T1000 (cell line): Measurements from ENCODE around the gene SAMD4B.
A peak's percentile ranks its signal among the peaks of the same experiment; 100 is the strongest.

Experiments used
- DNase-seq: peaks from one replicate; lab custom pipeline; 2025; ENCODE audit warnings: mixed read lengths; lab: John Stamatoyannopoulos, UW

Gene SAMD4B

DNA sequence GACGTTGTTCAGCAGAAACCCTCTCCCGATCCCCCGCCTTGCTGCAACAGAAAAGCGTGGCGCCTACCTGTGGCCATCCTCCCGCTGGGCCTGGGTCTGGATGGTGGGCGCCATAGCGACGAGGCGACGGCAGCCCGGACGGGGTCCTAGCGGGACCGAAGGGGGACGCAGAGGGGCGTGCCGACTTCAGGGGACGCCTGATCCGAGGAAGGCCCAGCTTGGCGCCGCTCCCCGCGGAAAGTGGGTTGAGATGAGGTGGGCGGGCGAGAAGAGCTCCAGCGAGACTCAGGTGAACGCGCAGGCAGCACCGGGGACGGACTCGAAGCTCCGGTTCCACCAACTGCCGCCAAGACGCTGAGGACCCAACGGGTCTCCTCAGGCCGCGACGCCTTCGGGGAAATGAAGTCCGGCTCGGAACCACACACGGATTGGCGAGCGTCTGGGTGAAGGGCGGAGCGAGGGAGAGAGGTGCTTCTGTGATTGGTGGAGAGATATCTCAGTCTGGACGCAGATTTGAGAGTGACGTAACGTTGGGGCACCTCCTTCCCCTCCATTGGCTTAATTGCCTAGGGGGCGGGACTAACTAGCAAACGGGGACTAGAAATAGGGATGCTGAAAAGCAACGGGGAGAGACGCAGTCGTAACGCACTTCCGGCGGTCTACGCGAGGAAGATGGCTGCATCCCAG lies 48.7 kb downstream of the SAMD4B start, which contains the start of the genes MED29 and PAF1:
TSS of gene MED29 (plus strand) at position 628 of the 687 bp plus-strand sequence. CDS start at position 673, 45 bp downstream.
TSS of gene PAF1 (minus strand) at position 356 of the 687 bp plus-strand sequence. CDS start at position 114, 242 bp downstream.
- peak; percentile 98 for DNase-seq

DNA sequence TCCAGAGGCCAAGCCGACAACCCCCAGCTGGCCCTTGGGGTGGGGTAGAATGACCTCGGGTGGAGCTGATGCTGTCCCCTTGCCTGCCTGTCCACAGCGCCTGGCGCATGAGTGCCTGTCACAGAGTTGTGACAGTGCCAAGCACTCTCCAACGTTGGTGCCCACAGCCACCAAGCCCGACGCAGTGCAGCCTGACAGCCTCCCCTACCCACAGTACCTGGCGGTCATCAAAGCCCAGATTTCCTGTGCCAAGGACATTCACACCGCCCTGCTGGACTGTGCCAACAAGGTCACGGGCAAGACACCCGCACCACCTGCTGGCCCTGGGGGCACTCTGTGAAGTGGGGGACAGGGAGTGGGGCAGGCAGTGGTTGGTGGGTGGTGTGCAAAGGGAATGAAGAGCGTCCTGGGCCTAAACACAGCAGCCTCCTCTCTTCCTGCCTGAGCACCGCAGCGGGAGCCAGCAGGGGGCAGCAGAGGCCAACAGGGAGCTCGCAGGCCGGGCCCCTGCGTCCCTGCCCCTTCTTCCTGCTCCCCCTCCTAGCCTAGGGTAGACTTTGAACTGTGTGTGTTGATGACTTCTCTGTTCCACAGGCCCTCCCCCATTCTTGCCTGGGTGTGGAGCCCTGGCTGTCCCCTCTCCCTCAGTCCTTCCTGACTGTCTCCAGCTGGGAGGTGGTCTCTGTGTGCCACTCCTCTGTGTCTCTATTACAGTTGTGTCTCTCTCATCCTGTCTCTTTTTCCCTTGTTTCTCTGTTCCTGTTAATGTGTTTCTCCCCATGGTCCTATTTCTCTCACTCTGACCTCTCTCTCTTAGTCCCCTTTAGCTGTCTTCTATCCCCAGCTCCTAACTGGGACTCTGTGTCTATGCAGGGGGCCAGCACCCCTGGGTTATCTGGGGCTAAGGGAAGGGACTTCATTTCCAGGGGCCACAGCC lies 55.4 kb downstream of the SAMD4B start:
- peak; percentile 81 for DNase-seq

DNA sequence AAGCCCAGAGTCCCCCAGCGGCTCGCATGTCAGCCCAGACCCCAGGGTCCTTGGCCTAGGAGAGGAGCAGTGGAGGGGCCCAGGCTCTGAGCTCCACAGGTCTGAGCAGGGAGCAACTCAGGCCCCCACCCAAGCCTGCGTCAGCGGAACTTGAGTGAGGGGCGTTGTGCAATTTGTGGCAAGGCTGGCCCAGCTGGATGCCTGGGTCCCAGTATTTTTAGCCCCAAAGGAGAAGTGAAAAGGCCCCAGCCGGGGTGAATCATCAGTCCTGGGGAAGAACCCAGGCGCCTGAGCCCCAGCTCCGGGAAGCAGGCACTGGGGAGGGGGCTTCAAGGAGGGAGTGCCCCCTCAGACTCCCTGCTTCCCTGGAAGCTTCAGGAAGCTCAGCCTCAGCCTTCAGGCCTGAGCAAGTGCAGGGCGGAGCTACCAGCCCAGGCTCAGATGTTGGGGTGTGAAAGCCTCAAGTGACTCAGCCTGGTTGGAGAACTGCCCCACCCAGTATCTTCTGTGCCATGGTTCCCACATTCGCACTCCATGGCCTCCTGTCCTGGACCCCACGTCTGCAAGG lies 56.2 kb downstream of the SAMD4B start:
- peak; percentile 58 for DNase-seq

DNA sequence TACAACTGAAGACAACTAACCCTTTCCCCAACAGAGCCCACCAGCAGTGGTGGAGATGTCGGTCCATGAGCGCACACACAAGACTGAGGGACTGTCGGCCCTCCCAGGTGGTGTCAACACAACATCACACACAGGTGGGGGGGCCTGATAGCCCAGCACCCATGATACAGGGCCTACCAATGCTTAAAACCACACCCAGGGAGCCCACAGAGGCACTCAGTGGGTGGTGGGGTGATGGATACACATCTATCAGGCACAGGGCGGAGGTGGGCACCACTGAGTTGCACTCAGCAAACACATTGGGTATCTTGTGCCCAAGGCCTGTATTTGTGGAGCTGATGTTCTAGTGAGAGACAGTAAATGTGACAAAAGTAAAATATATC lies 57.4 kb downstream of the SAMD4B start:
- DNase-seq = no peak

DNA sequence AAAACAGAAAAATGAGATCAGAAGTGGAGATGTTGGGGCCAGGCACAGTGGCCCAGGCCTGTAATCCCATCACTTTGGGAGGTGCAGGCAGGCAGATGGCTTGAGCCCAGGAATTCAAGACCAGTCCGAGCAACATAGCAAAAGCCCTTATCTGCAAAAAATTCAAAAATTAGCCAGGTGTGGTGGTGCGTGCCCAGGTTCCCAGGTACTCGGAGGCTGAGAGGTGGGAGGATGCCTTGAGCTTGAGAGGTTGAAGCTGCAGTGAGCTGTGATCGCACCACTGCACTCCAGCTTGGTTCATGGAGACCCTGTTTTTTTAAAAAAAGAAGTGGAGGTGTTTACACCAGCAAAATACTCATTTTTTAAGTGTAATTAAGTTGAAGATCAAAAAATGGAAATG lies 57.8 kb downstream of the SAMD4B start:
- DNase-seq = no peak

DNA sequence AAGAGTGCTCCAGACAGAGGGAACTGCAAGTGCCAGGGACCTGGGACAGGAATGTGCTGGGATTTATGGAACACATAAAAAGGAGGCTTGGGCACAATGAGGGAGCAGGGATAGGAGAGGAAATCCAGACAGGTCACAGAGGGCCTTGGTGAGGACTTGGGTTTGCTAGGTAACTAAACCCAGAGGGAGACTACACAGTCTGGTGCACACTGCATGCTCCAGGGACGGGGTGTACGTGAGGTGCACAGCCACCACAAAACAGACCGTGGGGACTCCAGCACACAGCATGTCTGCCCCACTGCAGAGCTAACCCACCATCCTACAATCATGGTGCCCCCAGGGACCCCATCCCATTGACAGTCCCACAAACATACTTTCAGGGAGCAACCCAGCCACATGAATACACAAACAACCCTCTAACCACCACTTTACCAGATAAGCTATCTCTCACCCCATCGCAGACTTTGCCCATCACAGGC lies 58.9 kb downstream of the SAMD4B start:
- DNase-seq = no peak

DNA sequence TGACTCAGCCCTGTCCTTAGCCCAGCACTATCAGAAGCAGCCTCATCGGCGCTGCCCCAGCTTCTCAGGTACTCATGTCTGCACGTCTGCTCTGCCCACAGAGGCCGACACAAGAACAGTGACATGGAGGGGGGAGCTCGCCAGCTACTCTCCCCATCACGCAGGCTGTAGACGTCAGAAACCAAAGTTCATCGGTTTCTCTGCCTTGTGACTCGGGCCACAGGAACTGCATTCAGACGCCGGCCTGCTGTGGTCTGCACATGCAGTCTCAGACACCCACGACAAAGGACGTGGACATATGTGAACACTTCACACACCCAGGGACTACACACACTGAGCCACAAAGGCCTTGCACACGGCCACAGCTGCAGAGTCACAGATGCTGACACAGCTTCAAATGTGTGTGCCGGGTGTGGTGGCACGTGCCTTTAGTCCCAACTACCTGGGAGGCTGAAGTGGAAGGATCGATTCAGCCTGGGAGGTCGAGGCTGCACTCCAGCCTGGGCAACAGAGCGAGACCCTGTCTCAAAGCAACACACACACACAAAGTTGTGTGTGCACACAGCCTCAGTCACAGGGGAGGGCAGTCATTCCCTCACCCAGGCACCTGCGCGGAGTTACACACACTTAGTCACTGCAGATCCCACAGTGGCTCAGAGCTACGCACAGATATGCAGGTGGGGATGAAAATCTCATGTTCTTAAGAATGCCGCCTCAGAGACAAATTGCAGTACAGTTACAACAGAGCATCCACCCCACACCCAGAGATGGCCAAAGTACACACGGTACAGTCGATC lies 59.5 kb downstream of the SAMD4B start:
- peak; percentile 24 for DNase-seq

DNA sequence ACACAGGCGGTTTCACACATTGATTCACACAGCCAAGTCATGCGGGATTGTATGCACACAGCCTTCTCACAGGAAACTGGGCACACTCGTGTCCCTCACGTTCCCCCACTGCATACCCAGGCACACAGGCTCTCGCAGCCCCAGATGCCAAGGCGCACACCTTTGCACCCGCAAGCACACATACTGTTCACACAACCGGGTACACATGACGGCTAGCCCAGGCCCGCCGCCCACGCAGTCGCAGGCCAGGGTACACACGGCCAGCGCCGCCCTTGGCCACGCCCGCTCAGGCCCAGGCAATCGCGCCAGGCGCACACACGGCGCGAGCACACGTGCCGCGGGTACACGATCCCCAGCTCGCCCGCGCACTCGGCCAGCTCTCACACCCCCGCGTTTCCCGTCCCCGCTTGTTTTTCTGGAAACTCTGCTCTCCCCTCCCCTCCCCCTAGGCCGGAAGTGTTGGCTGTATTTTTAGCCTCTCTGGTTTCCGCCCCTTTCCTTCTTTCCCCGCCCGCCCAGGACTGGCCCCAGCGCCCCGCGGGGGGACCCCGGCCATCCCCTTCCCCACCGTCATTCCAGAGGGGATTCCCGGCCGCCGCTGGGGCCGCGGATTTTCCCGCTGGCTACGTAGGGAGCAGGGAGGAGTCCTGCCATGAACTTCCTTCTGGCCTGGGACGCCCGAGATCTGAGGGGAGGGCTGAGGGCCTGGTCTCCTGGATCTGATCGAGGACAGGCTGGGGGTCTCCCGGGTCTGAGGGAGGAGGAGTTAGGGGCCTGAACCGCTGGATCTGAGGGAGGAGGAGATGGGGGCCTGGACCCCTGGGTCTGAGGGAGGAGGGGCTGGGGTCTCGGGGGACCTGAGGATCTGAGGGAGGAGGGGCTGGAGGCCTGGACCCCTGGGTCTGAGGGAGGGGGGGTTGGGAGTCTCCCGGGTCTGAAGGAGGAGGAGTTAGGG lies 60.4 kb downstream of the SAMD4B start:
- peak; percentile 78 for DNase-seq

DNA sequence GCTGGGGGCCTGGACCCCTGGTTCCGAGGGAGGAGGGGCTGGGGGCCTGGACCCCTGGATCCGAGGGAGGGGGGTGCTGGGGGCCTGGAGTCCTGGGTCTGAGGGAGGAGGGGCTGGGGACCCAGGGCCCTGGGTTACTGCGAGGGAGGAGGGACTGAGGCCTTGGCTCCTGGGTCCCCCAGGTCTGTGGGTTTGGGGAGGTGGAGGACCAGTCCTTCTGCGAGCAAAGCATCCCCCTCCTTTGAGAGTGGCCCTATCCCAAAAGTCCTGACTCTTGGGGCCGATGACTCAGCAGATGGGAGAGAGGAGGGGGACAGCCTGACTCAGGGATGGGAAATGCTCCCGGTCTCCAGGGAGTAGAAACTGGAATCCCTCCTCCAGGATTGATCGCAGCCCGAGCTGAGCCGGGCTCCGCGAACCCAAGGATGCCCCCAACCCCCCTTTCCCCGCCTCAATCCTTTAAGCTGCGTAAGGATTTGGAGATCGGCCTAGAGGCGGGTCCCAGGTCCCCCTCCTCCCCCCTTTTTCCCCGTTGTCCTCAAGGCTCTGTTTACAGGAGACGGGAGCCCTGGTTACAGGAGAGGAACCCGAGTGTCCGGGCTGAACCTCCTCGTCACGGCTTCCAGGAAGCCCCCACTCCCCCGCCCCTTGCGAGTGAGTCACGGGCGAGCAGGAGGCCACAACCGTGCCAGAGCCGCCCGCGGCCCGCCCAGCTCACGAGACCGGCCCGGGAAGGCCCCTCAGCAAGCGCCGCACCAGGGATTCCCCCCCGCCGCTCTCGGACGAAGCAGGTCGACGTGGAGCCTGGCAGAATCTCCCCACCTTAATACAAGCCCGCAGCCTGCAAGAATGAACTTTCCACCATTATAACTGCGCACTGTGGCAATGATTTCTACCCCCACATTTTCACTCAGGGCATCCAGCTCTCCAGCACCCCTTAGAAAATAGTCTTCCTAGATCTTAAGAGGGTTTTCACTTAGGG lies 61.4 kb downstream of the SAMD4B start:
- DNase-seq = peak; percentile 98

DNA sequence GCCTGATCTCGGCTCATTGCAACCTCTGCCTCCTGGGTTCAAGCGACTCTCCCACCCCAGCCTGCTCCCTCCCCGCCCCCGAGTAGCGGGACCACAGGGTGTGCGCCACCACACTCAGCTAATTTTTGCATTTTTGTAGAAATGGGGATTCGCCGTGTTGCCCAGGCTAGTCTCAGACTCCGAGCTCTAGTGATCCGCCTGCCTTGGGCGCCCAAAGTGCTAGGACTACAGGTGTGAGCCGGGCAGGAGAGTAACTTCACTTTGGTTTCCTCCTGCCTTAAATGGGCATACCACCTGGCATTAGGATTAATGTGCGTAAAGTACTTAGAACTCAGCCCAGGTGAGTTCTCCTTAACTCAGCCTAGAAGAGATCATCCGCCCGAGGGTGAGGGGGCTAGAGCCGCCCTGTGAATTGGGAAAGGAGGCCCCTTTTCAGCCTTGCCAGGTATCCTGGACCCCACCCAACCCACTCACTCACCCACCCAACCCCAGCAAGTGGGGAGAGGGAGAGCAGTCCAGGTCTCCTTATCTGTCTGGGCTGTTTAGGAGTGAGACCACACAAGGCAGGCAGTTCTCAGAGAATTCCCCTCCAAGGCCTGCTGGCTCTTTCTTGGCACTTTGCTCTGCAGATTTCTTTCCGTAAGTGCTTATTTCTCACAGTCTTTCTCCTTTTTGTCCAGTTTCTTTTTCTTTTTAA lies 63.2 kb downstream of the SAMD4B start:
- DNase-seq = no peak

DNA sequence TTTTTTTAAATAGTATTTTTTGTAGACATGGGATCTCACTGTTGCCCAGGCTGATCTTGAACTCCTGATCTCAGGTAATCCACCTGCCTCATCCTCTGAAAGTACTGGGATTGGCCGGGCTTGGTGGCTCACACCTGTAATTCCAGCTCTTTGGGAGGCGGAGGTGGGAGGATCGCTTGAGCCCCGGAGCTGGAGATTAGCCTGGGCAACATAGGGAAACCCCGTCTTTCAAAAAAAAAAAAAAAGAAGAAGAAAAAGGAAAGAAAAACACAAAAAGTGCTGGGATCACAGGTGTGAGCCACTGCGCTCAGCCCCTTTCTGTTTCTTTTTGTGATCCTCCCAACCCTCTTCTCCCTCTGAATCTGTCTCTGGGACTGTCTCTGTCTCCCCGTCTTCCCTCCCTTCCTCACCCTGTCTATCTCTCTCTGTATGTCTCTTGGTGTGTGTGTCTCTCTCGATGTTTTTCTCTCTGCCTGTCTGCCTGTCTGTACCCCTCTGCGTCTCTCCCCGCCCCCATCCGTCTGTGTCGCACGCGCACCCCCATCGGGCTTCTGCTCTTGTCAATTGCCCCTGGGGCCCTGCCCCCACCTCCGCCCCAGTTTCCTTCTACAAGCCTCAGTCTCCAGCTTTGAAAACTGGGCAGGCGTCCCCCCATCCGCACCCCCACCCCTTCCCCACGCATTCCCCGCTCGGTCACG lies 63.9 kb downstream of the SAMD4B start:
- DNase-seq = no peak

DNA sequence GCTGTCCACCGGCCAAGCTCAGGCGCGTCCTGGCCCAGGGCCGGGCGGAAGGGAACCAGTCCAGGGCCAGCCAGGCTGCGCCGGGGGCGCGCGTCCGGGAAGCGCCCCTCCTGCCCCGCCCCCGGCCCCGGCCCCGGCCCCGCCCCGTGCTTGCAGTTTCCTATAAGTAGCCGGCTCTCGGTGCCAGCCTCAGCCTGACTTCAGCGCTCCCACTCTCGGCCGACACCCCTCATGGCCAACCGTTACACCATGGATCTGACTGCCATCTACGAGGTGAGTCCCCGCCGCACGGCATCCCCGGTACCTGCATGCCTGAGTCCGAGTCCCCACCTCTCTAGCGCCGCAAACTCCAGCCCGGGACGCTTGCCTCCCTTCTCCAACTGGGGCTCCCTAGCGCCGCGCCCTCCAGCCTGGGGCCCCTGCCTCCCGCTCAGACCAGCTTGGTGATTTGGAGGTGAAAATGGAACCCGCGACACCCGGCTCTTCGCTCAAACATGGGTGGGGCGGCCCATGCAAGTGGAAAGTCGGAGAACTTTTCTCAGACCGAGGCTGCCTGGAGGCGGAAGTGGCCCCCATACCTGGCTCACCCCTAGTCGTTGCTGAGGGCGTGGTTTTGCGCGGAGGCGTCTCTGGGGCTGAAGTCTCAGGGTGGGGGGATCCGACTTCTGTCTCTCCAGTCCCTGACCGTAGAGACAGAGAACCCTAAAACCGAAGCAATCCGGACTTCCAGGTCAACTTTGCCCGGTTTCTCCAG lies 64.6 kb downstream of the SAMD4B start, which contains the start of gene ZFP36:
TSS of gene ZFP36 (plus strand) at position 192 of the 754 bp plus-strand sequence. CDS start at position 250, 58 bp downstream.
- peak; percentile 92 for DNase-seq

DNA sequence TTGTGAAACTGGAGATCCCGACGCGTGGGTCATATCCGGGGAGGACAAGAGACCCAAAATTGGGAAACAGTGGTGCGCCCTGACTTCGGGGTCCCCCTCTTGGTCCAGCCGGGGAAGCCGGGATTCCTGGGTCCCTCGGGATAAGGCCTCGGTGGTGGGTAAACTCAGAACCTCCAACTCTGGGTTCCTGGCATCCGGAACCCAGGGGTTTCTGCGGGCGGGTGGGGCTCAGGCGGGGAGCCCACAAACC lies 65.1 kb downstream of the SAMD4B start:
- DNase-seq = no peak

DNA sequence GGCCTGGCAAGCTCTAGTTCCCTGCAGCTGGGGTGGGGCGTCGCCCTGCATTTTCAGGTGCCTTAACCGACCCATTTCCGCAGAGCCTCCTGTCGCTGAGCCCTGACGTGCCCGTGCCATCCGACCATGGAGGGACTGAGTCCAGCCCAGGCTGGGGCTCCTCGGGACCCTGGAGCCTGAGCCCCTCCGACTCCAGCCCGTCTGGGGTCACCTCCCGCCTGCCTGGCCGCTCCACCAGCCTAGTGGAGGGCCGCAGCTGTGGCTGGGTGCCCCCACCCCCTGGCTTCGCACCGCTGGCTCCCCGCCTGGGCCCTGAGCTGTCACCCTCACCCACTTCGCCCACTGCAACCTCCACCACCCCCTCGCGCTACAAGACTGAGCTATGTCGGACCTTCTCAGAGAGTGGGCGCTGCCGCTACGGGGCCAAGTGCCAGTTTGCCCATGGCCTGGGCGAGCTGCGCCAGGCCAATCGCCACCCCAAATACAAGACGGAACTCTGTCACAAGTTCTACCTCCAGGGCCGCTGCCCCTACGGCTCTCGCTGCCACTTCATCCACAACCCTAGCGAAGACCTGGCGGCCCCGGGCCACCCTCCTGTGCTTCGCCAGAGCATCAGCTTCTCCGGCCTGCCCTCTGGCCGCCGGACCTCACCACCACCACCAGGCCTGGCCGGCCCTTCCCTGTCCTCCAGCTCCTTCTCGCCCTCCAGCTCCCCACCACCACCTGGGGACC lies 65.6 kb downstream of the SAMD4B start:
- peak; percentile 46 for DNase-seq

DNA sequence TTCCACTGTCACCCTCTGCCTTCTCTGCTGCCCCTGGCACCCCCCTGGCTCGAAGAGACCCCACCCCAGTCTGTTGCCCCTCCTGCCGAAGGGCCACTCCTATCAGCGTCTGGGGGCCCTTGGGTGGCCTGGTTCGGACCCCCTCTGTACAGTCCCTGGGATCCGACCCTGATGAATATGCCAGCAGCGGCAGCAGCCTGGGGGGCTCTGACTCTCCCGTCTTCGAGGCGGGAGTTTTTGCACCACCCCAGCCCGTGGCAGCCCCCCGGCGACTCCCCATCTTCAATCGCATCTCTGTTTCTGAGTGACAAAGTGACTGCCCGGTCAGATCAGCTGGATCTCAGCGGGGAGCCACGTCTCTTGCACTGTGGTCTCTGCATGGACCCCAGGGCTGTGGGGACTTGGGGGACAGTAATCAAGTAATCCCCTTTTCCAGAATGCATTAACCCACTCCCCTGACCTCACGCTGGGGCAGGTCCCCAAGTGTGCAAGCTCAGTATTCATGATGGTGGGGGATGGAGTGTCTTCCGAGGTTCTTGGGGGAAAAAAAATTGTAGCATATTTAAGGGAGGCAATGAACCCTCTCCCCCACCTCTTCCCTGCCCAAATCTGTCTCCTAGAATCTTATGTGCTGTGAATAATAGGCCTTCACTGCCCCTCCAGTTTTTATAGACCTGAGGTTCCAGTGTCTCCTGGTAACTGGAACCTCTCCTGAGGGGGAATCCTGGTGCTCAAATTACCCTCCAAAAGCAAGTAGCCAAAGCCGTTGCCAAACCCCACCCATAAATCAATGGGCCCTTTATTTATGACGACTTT lies 66.4 kb downstream of the SAMD4B start:
- DNase-seq = no peak
